Measurements from ENCODE around the gene PHF12.

Gene PHF12

DNA sequence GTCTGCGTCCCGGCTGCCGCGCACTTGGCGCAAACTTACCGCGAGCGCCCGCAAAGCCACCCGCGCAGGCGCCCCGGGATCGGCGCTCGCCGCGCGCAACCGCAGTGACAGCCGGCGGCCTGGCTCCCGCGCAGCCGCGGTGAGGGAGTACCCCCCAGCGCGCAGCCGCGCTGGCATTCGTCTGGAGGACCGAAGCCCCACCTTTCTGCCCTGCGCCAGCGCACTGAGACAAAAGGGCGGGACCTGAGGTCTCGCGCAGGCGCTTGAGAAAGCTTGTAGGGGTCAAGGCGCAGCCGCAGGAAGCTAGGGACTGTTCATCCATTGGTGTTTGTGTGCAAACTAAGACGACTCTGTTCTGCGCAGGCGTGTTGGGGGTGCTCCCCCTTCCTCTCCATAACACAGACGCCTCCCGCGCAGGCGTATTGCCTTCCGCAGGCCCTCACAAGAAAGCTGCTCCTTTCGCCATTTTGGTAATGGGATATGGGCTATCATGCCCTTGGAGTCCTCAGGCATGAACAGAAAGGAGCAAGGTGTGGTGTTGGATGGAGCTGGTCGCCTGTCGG, at the start of gene PHF12:
PHF12 (minus strand) TSS at position 91 of the 563 bp plus-strand sequence. CDS start 558 bp downstream, outside the sequence.
- peak; percentile 100 for DNase-seq

GRCh38 chr17:29000973-29001372, 49.7 kb upstream of the PHF12 start:
- DNase-seq: no peak

DNA sequence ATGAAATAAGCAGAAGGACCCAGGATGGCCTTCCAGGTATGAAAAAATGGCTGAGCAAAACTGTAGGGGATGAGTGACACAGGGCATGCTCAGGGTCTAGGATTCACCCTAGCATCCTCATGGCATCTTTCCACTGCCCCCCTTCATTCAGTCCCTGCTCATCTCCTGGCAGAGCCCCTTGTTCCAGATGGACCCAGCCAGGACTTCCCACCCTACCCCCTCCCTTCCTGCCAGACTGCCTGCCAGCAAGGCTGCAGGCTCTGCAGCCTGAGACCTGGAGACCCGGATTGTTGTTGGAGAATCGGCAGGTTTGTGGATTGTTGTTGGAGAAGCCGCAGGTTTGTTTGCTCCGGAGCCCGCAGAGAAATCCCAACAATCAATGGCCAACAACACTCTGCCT, 47.9 kb upstream of the PHF12 start:
- DNase-seq: no peak

- no peak for DNase-seq
Measured at GRCh38 chr17:28997806-28998205, 46.5 kb upstream of the PHF12 start.

DNA sequence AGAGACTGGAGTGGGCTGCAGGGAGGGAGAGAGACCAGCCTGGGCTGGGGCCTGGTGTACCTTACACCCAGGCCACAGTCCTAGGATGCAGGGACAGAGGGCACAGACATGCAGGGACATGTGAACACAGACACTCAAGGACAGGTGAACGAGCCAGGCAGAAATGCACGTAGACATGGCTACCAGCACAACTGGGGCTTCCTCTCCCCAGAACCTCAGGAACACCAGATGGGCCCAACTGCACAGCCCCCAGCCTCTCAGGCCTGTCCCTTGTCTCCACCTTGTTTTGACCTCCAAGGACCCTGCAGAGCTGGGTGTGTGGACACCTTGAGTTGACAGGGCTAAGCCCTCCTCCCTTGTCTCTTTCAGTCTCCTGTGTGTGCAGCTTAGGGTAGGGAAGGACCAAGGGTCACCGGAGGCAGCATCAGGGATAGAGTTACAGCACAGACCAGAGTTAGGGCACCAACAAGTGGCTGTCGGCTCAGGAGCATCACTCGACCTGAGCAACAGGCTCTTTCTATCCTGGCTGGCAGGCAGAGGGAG, 45.3 kb upstream of the PHF12 start:
- DNase-seq: no peak

DNA sequence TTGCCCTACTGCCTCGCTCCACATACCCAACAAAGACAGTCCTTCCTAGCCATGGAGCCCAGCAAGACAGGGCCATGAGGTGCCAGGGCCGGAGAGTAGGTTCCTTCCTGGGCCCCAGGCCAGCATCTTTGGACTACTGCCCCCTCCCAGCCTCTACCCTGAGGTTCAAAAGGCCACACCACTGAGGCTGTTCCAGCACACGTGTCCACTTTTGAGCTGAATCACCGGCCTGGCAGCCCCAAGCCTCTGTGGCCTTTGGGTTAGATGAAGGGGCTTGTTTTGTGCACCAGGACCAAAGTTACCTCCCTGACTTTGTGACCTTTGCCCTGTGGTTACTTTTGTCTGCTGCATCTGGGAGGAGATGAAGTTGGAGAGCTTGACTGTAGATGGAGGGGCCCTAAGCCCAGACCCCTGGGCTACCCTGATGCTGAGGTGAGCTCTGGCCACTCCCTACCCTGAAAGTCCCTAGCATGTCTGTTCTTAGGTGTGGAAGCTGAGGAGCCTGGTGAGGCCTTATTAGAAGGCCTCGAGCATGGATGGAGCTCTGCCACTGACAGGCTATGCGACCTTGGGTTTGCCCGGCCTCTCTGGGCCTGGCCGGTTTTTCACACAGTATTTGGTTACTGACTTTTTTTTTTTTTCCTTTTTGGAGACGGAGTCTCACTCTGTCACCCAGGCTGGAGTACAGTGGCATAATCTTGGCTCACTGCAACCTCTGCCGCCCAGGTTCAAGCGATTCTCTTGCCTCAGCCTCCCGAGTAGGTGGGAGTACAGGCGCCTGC, 42.5 kb upstream of the PHF12 start:
- no peak for DNase-seq

GRCh38 chr17:28992625-28993600, 41.6 kb upstream of the PHF12 start:
- no peak for DNase-seq

- DNase-seq: no peak
Measured at GRCh38 chr17:28992185-28992584, 40.9 kb upstream of the PHF12 start.

- no peak for DNase-seq
Measured at GRCh38 chr17:28991779-28992178, 40.5 kb upstream of the PHF12 start.

DNA sequence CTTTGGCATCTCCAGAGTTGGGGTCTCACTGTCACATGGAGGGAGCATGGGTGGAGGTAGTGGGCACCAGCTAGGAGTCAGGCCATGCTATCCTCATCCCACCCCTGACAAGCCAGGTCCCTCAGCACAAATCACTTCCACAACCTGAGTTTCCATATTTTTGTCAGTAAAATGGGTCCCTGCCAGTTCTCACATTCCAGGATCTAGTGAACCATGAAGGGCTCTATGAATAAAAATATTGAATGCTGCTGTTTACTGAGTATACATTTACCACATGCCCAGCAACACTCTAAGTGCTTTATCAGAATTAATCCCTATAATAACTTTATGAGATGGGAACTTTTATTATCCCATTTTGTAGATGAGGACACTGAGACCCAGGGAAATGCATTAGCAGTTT, 37.7 kb upstream of the PHF12 start:
- no peak for DNase-seq

DNA sequence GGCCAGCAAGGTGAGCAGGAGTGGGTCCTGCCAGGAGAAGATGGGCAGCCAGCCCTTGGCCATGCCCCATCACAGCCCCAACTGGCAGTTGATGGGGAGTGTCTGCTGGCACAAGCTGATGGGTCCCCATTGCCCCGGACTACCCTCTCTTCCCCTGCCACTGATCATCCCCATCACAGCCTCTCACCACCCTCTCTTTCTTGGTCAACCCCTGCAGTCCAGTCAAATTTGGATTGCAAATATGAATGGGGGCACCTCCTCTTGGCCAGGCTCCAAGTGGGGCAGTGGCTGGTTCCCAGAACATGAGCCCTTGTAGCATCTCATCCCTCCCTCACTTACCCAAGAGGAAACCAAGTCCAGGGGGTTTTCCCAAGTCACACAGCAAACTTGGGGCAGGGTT, 37.2 kb upstream of the PHF12 start:
- no peak for DNase-seq

DNA sequence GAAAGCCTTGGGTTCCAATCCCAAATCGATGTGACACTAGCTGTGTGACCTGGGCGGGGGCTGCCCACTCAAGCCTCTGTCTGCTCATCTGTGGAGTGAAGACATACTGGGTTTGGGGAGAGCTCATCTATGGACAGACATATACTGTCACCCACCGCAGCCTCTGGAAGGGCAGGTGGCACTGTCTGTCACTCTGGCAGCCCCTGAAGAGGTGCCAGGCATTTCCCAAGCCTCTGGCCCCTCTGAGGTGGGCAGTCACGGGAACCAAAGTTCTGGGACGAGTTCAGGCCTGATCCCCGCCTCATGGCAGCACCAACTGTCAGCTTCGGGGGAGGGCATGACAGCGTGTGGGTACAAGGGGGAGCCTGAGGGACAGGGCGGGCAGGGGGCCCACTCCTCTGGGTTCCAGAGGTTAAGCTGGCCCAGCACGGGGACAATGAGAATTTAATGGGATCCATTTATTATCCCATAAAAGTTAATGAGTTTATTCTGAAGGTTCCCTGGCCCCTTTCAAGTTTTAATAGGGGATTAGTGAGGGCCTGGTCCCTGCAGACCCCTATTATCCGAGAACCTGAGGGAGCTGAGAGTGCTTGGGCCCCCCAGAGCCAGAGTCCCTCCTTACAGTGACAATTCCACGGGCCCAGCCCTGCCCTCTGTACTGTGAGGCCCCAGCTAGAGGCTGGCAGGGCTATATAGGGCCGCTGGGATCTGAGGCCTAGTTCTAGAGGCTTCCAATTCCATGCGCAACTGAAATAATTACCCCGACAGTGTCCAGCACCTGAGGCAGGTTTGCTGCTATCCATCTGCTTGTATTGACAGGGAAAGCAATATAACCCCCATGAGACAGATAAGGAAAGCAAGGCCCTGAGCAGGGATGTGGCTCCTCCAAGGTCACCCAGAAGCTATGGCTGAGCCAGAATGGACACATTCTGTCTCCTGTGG, 35.7 kb upstream of the PHF12 start:
- DNase-seq: no peak

GRCh38 chr17:28985950-28986713, 34.8 kb upstream of the PHF12 start:
- no peak for DNase-seq

DNA sequence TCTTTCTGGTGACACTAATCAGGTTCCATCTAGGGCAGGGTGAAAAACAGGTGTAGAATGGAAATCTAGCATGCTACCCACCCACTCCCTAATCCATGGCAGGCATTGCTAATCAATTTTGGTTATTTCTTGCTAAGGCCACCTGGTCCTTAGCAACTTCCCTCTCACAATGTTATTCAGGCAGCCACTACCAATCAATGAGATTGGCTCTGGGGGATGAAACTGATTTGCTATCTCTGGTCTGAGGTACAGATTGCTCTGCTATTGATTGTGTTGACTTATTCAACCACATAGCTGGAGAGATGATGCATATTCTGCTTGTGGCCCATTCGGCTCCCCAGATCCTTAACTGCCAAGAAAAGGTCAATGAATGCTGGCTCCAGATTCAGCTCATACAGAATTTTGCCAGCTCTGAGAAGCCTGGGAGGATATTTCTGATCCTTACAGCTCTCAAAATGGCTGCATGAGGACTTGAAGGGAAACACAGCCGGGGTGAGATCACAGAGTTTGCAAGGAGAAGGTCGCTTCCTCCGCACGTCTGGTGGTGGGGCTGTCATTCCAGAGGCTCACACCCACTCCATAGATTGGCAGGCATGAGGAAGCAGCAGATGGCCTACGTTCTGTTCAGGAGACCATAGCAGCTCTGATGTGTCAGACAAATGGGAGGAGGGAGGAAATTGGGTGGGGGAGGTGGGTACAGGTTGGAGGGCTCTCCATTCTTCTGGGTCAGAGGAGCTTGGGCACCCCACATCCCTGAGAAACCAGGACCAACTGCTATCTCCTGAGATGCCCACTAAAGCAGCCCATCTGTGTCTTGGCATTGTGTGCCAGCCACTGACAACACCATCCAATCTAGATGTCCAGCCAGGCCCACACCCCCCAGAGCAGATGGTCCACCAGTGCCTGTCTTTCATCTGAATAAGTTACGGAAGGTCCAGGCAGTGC, 32.2 kb upstream of the PHF12 start:
- no peak for DNase-seq

- DNase-seq: peak; percentile 43
Measured at GRCh38 chr17:28982131-28982793, 30.9 kb upstream of the PHF12 start.

DNA sequence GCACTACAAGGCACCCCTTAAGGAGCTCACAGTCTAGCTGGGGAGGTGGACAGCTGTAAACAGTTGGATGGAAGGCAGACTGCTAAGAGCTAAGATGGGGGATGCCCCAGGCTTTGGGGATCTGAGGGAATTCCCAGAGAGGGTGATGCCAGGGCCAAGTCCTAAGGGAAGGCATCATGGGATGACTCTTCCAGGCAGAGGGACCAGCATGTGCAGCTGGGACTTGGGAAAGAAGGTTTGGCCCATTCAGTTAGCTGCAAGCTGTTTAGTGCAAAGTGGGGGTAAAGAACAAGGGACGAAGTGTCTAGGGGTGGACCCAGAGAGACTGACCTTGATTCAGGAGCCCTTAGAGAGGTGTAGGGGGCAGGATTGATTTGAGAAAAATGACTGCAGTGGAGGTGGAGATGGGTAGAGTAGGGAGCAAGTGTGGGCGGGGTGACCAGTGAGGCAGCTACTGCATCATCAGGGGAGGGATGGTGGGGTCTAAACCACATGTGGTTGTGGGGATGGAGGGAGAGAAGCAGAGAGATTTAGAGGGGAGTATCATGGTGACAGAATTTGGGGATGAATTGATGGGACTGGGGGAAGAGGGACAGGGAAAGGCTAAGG, 27.1 kb upstream of the PHF12 start:
- no peak for DNase-seq

DNA sequence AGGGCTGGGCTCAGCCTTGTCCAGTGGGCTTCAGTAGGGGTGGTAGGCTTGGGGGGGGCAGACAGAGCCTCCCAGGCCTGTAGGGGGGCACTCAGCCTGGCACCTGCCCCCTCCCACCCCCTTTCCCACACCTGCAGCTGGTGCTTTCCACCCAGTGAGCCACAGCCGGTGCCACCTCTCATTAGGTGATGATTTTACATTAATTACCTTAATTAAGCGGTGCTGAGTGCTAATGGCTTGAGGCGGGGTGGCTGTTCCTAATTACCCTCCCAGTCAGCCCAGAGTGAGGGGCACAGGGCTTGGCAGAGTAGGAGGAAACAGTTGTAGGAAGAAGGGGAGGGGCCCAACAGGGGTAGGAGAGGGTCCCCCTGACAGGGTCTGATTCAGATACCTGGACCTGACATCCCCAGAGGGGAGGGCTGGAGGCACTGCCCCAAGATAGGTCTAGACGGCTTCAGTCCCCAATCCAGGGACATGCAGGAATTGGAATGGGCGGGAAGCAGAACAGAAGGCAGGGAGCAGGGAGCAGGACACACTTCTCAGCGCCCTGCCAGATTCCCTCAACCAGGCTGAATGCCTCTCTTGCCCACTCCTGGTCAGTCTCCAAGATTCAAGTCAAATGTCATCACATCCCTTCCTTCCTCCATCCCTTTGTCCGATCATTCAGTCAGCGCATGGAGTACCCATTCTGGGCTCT, 26.5 kb upstream of the PHF12 start:
- DNase-seq: no peak

DNA sequence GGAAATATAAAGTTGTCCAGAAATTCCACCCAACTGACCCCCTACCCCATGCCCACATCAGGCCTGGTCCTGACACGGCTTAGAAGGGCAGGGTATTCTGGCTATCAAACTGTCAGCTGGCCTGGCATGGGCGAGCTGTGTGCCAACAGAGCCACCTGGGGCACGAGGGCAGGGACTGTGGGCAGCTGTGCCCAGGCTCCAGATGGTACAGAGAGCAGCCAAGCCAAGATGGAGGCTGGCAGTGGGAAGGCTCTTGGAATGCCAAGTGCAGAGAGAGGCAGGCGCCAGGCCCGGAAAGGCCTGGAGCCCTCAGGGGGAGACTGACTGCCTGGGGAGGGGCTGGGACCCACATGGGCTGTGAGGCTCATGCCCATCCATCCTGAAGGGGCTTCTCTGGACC, 24.3 kb upstream of the PHF12 start:
- DNase-seq: no peak

Measured in EL (cell line).